ENCODE data around the gene SHROOM4. TPM values are rescaled to one million over a fixed set of nuclear protein-coding genes. Genes with fewer than 3 reads are reported as not detected.

The SHROOM4 gene
- total RNA-seq, 1 donor from 2014 or later = 15.4 TPM

GRCh38 chrX:50711907-50712306 is 102.1 kb downstream of the SHROOM4 start:
- TF ChIP-seq CTCF (IDR thresholded peaks at IDR 0.05; ENCODE audit: unreplicated experiment) = no peak
- H3K4me3 Mint-ChIP-seq = no peak overlapping the region
- peaks cover 21% of the 10 kb centered on the region for H3K9me3 Mint-ChIP-seq
- no peak overlapping the region for H3K27ac Mint-ChIP-seq
- H3K4me1 Mint-ChIP-seq = peaks cover 45% of the 10 kb centered on the region
- H3K36me3 Mint-ChIP-seq = no peaks in the 10 kb centered on the region
- no peaks in the 10 kb centered on the region for H3K27me3 Mint-ChIP-seq (ENCODE audit: low read depth)
- no peak for DNase-seq (ENCODE audit: low spot score in 2 of 2, unreplicated experiment in 2 of 2)

- peak overlapping the region; percentile 9 for H3K27ac Mint-ChIP-seq
- DNase-seq (ENCODE audit: low spot score in 2 of 2, unreplicated experiment in 2 of 2) = no peak
- peaks cover 62% of the 10 kb centered on the region for H3K4me1 Mint-ChIP-seq
- H3K4me3 Mint-ChIP-seq = no peak overlapping the region
- H3K9me3 Mint-ChIP-seq = peaks cover 26% of the 10 kb centered on the region
- TF ChIP-seq CTCF (IDR thresholded peaks at IDR 0.05; ENCODE audit: unreplicated experiment) = no peak
- H3K27me3 Mint-ChIP-seq (ENCODE audit: low read depth) = no peaks in the 10 kb centered on the region
- no peaks in the 10 kb centered on the region for H3K36me3 Mint-ChIP-seq
Observed at GRCh38 chrX:50707955-50708699, 105.9 kb downstream of the SHROOM4 start.

- DNase-seq (ENCODE audit: low spot score in 2 of 2, unreplicated experiment in 2 of 2) = no peak
Observed at GRCh38 chrX:50707405-50707804, 106.6 kb downstream of the SHROOM4 start.

GRCh38 chrX:50705042-50705441 is 109.0 kb downstream of the SHROOM4 start:
- no peak for TF ChIP-seq CTCF (IDR thresholded peaks at IDR 0.05; ENCODE audit: unreplicated experiment)
- H3K36me3 Mint-ChIP-seq = no peaks in the 10 kb centered on the region
- DNase-seq (ENCODE audit: low spot score in 2 of 2, unreplicated experiment in 2 of 2) = no peak
- no peak overlapping the region for H3K4me3 Mint-ChIP-seq
- no peaks in the 10 kb centered on the region for H3K27me3 Mint-ChIP-seq (ENCODE audit: low read depth)
- peaks cover 60% of the 10 kb centered on the region for H3K4me1 Mint-ChIP-seq
- H3K9me3 Mint-ChIP-seq = peaks cover 22% of the 10 kb centered on the region
- H3K27ac Mint-ChIP-seq = peak overlapping the region; percentile 65

More at GRCh38 chrX:50707405-50707804, 106.6 kb downstream of the SHROOM4 start:
- no peaks in the 10 kb centered on the region for H3K27me3 Mint-ChIP-seq (ENCODE audit: low read depth)
- H3K4me3 Mint-ChIP-seq = no peak overlapping the region
- peaks cover 27% of the 10 kb centered on the region for H3K9me3 Mint-ChIP-seq
- H3K4me1 Mint-ChIP-seq = peaks cover 60% of the 10 kb centered on the region
- no peaks in the 10 kb centered on the region for H3K36me3 Mint-ChIP-seq
- TF ChIP-seq CTCF (IDR thresholded peaks at IDR 0.05; ENCODE audit: unreplicated experiment) = no peak
- H3K27ac Mint-ChIP-seq = peak overlapping the region; percentile 9

GRCh38 chrX:50704360-50704759 is 109.6 kb downstream of the SHROOM4 start:
- no peaks in the 10 kb centered on the region for H3K36me3 Mint-ChIP-seq
- H3K4me1 Mint-ChIP-seq = peaks cover 58% of the 10 kb centered on the region
- H3K9me3 Mint-ChIP-seq = peaks cover 22% of the 10 kb centered on the region
- H3K27ac Mint-ChIP-seq = peak overlapping the region; percentile 13
- DNase-seq (ENCODE audit: low spot score in 2 of 2, unreplicated experiment in 2 of 2) = no peak
- no peak for TF ChIP-seq CTCF (IDR thresholded peaks at IDR 0.05; ENCODE audit: unreplicated experiment)
- H3K27me3 Mint-ChIP-seq (ENCODE audit: low read depth) = no peaks in the 10 kb centered on the region
- no peak overlapping the region for H3K4me3 Mint-ChIP-seq

All from mesothelial cell of epicardium (in vitro differentiated cells).